ENCODE measurements around the gene THSD4.

THSD4 gene

GRCh38 chr15:71271327-71271726 is 156.1 kb downstream of the THSD4 start:
- TF ChIP-seq, protein P1, sequence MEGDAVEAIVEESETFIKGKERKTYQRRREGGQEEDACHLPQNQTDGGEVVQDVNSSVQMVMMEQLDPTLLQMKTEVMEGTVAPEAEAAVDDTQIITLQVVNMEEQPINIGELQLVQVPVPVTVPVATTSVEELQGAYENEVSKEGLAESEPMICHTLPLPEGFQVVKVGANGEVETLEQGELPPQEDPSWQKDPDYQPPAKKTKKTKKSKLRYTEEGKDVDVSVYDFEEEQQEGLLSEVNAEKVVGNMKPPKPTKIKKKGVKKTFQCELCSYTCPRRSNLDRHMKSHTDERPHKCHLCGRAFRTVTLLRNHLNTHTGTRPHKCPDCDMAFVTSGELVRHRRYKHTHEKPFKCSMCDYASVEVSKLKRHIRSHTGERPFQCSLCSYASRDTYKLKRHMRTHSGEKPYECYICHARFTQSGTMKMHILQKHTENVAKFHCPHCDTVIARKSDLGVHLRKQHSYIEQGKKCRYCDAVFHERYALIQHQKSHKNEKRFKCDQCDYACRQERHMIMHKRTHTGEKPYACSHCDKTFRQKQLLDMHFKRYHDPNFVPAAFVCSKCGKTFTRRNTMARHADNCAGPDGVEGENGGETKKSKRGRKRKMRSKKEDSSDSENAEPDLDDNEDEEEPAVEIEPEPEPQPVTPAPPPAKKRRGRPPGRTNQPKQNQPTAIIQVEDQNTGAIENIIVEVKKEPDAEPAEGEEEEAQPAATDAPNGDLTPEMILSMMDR (IDR thresholded peaks at IDR 0.05; ENCODE audit: low read depth, low read length), result no peak
- TF ChIP-seq EZH2phosphoT487 (IDR thresholded peaks at IDR 0.05; ENCODE audit: low read depth), result no peak
- no peak overlapping the region for H2AFZ ChIP-seq (ENCODE audit: low read depth, low read length)
- no peaks in the 10 kb centered on the region for H3K9me3 ChIP-seq (ENCODE audit: insufficient read depth, low read length)
- no peak overlapping the region for H3K4me2 ChIP-seq (ENCODE audit: low read length)
- 0 out of 2 replicates have a peak, but pooled peaks cover 4% of the 10 kb centered on the region for H3K27me3 ChIP-seq (ENCODE audit: low read depth, low read length)
- H4K20me1 ChIP-seq (ENCODE audit: insufficient read depth, low read length), result no peaks in the 10 kb centered on the region
- no peaks in the 10 kb centered on the region for H3K4me1 ChIP-seq (ENCODE audit: low read length)
- no peak overlapping the region for H3K9ac ChIP-seq (ENCODE audit: low read length)
- no peak overlapping the region for H3K27ac ChIP-seq (ENCODE audit: low read length)
- H3K36me3 ChIP-seq (replicated peaks; ENCODE audit: low read depth, low read length), result no peaks in the 10 kb centered on the region
- no peak overlapping the region for H3K4me3 ChIP-seq (ENCODE audit: low read length)
- H3K79me2 ChIP-seq (ENCODE audit: low read length), result no peaks in the 10 kb centered on the region

DNA sequence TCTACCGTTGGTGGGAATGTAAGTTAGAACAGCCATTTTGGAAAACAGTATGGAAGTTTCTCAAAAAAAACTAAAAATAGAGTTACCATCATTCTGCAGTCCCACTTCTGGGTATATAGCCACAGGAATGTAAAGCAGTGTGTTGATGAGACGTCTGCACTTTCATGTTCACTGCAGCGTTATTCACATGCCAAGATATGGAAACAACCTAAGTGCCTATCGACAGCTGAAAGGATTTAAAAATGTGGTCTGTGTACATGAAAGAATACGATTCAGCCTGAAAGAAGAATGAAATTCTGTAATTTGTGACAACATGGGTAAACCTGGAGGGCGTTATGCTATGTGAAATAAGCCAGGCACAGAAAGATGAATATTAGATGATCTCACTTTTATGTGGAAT is 157.7 kb downstream of the THSD4 start:
- Histone ChIP-seq H3K27me3 (ENCODE audit: low read depth, low read length) (0 out of 2 replicates have a peak, but pooled peaks cover 4% of the 10 kb centered on the region), H3K4me1 (ENCODE audit: low read length) (no peaks in the 10 kb centered on the region), H2AFZ (ENCODE audit: low read depth, low read length) (no peak overlapping the region), H3K79me2 (ENCODE audit: low read length) (no peaks in the 10 kb centered on the region), H3K36me3 (replicated peaks; ENCODE audit: low read depth, low read length) (no peaks in the 10 kb centered on the region), H3K27ac (ENCODE audit: low read length) (no peak overlapping the region), H3K4me2 (ENCODE audit: low read length) (no peak overlapping the region), H3K4me3 (ENCODE audit: low read length) (no peak overlapping the region), H3K9ac (ENCODE audit: low read length) (no peak overlapping the region), H4K20me1 (ENCODE audit: insufficient read depth, low read length) (no peaks in the 10 kb centered on the region), H3K9me3 (ENCODE audit: insufficient read depth, low read length) (no peaks in the 10 kb centered on the region)
- TF ChIP-seq, protein P1 (IDR thresholded peaks at IDR 0.05; ENCODE audit: low read depth, low read length), result no peak
- no peak for TF ChIP-seq EZH2phosphoT487 (IDR thresholded peaks at IDR 0.05; ENCODE audit: low read depth)

DNA sequence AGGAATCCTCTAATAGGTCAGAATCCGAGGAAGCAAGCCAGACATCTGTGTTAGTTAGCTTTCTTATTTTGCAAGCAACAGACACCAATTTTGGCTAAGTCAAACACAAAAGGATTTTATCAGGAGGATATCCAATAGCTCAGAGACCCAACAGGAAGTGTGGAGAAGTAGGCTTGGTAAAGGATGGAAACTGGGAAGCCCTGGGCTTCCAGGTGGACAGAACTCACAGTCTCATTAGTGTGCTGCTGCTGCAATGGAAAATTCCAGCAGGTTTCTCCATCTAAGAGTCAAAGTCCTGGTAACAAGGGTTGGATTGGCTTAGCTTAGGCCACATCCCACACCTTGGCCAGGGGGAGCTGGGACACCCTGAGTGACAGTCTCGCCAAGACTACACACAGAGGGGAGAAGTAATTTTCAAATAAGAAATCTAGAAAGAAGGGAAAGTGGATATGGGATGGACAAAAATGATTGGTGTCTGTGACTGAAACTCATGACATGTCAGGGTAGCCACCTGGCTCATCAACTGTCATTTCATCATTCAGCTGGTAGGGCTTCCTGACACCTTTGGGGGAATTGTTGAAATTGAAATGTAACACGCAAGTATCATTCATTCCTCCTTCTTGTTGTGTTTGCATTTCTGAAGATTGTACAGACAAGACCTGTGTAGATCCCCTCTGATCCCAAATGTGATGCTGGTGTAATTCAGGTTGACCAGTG is 158.6 kb downstream of the THSD4 start:
- Histone ChIP-seq H3K79me2 (ENCODE audit: low read length) (no peaks in the 10 kb centered on the region), H3K4me1 (ENCODE audit: low read length) (no peaks in the 10 kb centered on the region), H3K4me3 (ENCODE audit: low read length) (no peak overlapping the region), H3K9ac (ENCODE audit: low read length) (no peak overlapping the region), H3K27me3 (ENCODE audit: low read depth, low read length) (0 out of 2 replicates have a peak, but pooled peaks cover 4% of the 10 kb centered on the region), H3K27ac (ENCODE audit: low read length) (no peak overlapping the region), H3K4me2 (ENCODE audit: low read length) (no peak overlapping the region), H2AFZ (ENCODE audit: low read depth, low read length) (no peak overlapping the region), H3K36me3 (replicated peaks; ENCODE audit: low read depth, low read length) (no peaks in the 10 kb centered on the region), H4K20me1 (ENCODE audit: insufficient read depth, low read length) (no peaks in the 10 kb centered on the region), H3K9me3 (ENCODE audit: insufficient read depth, low read length) (no peaks in the 10 kb centered on the region)
- TF ChIP-seq, protein P1 (IDR thresholded peaks at IDR 0.05; ENCODE audit: low read depth, low read length), result no peak
- TF ChIP-seq EZH2phosphoT487 (IDR thresholded peaks at IDR 0.05; ENCODE audit: low read depth), result no peak

- no peaks in the 10 kb centered on the region for H3K4me1 ChIP-seq (ENCODE audit: low read length)
- H3K9ac ChIP-seq (ENCODE audit: low read length), result no peak overlapping the region
- no peak overlapping the region for H3K27ac ChIP-seq (ENCODE audit: low read length)
These were observed 159.2 kb downstream of the THSD4 start for GRCh38 chr15:71274448-71274798.

More at GRCh38 chr15:71274448-71274798, 159.2 kb downstream of the THSD4 start:
- Histone ChIP-seq H3K4me3 (ENCODE audit: low read length) (no peak overlapping the region), H2AFZ (ENCODE audit: low read depth, low read length) (no peak overlapping the region), H3K36me3 (replicated peaks; ENCODE audit: low read depth, low read length) (no peaks in the 10 kb centered on the region), H3K79me2 (ENCODE audit: low read length) (no peaks in the 10 kb centered on the region), H3K27me3 (ENCODE audit: low read depth, low read length) (0 out of 2 replicates have a peak, but pooled peaks cover 4% of the 10 kb centered on the region), H3K9me3 (ENCODE audit: insufficient read depth, low read length) (no peaks in the 10 kb centered on the region), H4K20me1 (ENCODE audit: insufficient read depth, low read length) (no peaks in the 10 kb centered on the region), H3K4me2 (ENCODE audit: low read length) (no peak overlapping the region)
- no peak for TF ChIP-seq EZH2phosphoT487 (IDR thresholded peaks at IDR 0.05; ENCODE audit: low read depth)
- TF ChIP-seq, protein P1 (IDR thresholded peaks at IDR 0.05; ENCODE audit: low read depth, low read length), result no peak

Data from OCI-LY3 (cell line).